Body of pancreas (tissue), 4 donors: ENCODE measurements around the gene ZNF792. TPM values are rescaled to one million over a fixed set of nuclear protein-coding genes. Genes with fewer than 3 reads are reported as not detected.

Source experiments
- ATAC-seq: fragments of 150-250 bp; one replicate; pipeline ENCODE4 v1.9.1; 2016
- DNase-seq, 4 donors: peaks; one replicate each; pipeline ENCODE4 v3.0.0-alpha.2; 2019
- H3K27ac ChIP-seq, 4 donors: fragments of 200-600 bp; sonication (generic); 1 replicate in 3 of 4; 2 replicates in 1 of 4; pipeline versions ENCODE4 v1.5.1 to v1.6.1; 2016 to 2019; ENCODE audit warnings: mild to moderate bottlenecking in 1 of 4, mixed read lengths in 1 of 4, moderate library complexity in 1 of 4
- H3K27me3 ChIP-seq, 2 donors: fragments of 200-600 bp; sonication (generic); one replicate each; pipeline ENCODE4 v1.6.0; 2016; ENCODE audit warnings: mild to moderate bottlenecking in 1 of 2
- H3K36me3 ChIP-seq, 2 donors: fragments of 200-600 bp; sonication (generic); replicated peaks in 1 of 2; 2 replicates each; pipeline ENCODE4 v1.5.1; 2016; ENCODE audit warnings: low read depth in 2 of 2; ENCODE audit not compliant: insufficient read depth in 1 of 2
- H3K4me1 ChIP-seq: fragments of 200-600 bp; sonication (generic); one replicate; pipeline ENCODE4 v1.6.0; 2016
- H3K4me3 ChIP-seq, 2 donors: fragments of 200-600 bp; sonication (generic); 1 replicate in 1 of 2; 2 replicates in 1 of 2; pipeline ENCODE4 v1.5.1; 2016 to 2019
- H3K9me3 ChIP-seq, 3 donors: fragments of 200-600 bp; sonication (generic); 1 replicate in 2 of 3; 2 replicates in 1 of 3; pipeline ENCODE4 v1.5.1; 2016
- CTCF ChIP-seq, 7 experiments: fragments of 450-650 bp in 4 of 7; fragments of 200-600 bp in 3 of 7; sonication (generic) in 3 of 7; IDR thresholded peaks; one replicate each; pipeline ENCODE4 v1.5.1; 2016 to 2019; ENCODE audit warnings: antibody characterized with exemption in 7 of 7
- POLR2A ChIP-seq, 3 donors: fragments of 450-650 bp; IDR thresholded peaks; one replicate each; pipeline ENCODE4 v1.6.1; 2016; ENCODE audit warnings: antibody characterized with exemption in 3 of 3, mild to moderate bottlenecking in 2 of 3
- WGBS, 2 donors: methylation state at CpG; one replicate each; pipeline ENCODE4 v1.1.5; 2017; 5-methylcytosine and 5-hydroxymethylcytosine counted together
- intact Hi-C: fragments of 100-400 bp; cut with DNase I; formaldehyde crosslinking; loops from one replicate; pipeline ENCODE4 v1.15.1; 2023
- total RNA-seq, 2 donors: library from RNA; depleted of rRNA; stranded (reverse); fragments of >200 nt; gene quantifications; one replicate each; pipeline ENCODE4 v1.1.0, GENCODE V29; 2016

ZNF792 gene
- total RNA-seq, 2 donors from 2014 or later, result 4.0 to 7.0 TPM

DNA sequence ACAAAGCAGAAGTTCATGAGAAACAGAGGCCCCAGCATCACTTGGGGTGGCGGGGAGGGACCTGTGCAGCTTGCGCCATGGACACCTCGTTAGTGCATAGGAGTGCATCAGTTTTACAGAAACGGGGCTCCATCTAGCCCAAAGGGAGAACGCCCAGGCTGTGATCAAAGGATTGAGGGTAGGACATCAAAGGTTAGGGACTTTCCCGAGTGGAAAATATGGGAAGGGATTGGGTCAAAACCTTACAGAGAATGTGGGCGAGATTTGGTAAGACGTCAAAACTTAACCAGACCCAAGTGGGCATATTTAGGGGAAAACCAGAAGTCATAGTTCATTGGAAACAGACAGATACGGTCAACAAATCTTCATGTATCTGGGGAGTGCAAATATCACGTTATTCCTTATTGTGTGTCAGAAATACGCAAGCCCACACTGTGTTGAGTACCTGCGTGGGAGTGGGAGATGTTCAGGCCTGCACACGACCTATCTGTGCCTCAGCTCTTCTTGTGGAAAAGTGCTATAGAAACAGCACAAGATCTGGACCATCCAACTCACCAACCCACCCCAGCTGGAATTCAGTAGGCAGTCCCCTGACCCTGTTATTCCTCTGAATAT, 26.7 kb upstream of the ZNF792 start:
- Histone ChIP-seq H3K36me3 (no peaks in the 10 kb centered on the region), H3K4me3 (no peak overlapping the region), H3K27me3 (no peaks in the 10 kb centered on the region), H3K27ac (no peak overlapping the region), H3K9me3 (no peaks in the 10 kb centered on the region), H3K4me1 (peaks cover 30% of the 10 kb centered on the region)
- TF ChIP-seq POLR2A (IDR thresholded peaks at IDR 0.05), result no peak
- no peak for TF ChIP-seq CTCF (IDR thresholded peaks at IDR 0.05)
- intact Hi-C loops, result no loop called here
- 79 to 80% methylated on average over 13 of the region's 13 CpGs for WGBS, 2 donors
- no peak for ATAC-seq
- DNase-seq, result no peak

DNA sequence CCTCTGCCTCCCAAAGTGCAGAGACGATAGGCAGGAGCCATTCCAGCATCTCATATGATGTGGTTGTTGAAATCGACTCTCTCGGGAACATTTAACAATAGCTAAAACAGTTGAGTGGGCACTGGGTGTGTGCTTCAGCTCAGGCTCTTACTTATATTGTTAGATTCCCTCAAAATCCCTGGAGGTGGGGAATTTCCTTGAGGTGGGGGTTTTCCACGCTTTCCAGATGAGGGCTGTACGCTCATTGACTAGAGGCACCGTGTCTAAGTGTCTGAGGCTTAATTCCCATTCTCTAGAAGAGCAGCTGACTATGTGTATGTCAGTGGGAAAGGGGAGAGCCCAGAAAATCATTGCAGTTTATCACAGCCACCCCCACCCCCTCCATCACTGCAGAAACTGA, 25.3 kb upstream of the ZNF792 start:
- DNase-seq (no peak), ATAC-seq (no peak)
- Histone ChIP-seq H3K27ac (no peak overlapping the region), H3K36me3 (no peaks in the 10 kb centered on the region), H3K4me3 (no peak overlapping the region), H3K4me1 (peaks cover 17% of the 10 kb centered on the region), H3K27me3 (no peaks in the 10 kb centered on the region), H3K9me3 (no peaks in the 10 kb centered on the region)
- intact Hi-C loops, result no loop called here
- WGBS, 2 donors, result 91 to 97% methylated on average over 4 to 6 of the region's 6 CpGs
- no peak for TF ChIP-seq CTCF (IDR thresholded peaks at IDR 0.05)
- no peak for TF ChIP-seq POLR2A (IDR thresholded peaks at IDR 0.05)

- Histone ChIP-seq H3K4me1 (peaks cover 12% of the 10 kb centered on the region), H3K27me3 (no peaks in the 10 kb centered on the region), H3K36me3 (no peaks in the 10 kb centered on the region), H3K4me3 (no peak overlapping the region), H3K9me3 (no peaks in the 10 kb centered on the region), H3K27ac (no peak overlapping the region)
- TF ChIP-seq CTCF (IDR thresholded peaks at IDR 0.05), result no peak
- TF ChIP-seq POLR2A (IDR thresholded peaks at IDR 0.05), result no peak
- no peak for ATAC-seq
- no peak for DNase-seq
- intact Hi-C loops, result no loop called here
- WGBS, 2 donors, result 87 to 100% methylated on average over 1 of the region's 1 CpG
These were observed 24.1 kb upstream of the ZNF792 start for GRCh38 chr19:34988119-34988518.

DNA sequence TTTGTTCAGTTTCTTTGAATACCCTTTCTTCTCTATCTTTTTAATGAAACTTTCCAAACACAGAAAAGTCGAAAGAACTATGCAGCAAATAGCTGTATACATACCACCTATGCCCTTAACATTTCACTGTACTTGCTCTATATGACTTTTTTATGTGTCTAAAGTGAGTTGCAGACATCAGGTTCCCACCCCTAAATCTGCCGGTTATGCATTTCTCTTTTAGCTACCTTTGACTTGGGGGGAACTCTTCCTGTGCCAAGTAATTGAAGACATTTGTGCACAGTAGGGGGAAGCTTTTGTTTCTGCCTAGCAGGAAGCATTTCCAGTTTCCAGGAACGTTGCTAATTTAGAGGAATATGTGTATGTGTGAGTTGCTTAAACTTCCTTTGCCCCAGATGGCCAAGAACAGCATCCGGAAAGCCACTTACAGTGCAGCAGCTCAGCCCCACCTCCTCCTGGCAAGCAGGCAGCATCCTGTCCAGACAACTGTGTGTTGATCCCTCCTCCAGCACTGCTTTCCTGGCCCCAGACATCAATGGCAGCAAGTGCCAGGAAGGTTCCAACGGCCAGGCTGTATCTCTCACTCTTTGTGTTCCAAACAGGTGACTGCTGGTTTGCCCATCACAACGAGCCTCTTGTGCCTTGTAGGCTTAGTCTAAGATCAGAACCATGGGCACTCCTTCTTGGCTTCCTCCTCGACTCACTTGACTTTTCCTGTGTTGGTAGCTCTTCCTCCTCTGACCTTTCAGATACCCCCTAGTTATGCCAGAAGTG, 21.4 kb upstream of the ZNF792 start:
- intact Hi-C loops, result no loop called here
- DNase-seq (peak; percentile 52 to 85 (median 72)), ATAC-seq (peak; percentile 70)
- H3K4me3 ChIP-seq, result no peak overlapping the region
- H3K9me3 ChIP-seq, result no peaks in the 10 kb centered on the region
- TF ChIP-seq CTCF (IDR thresholded peaks at IDR 0.05) (no peak), POLR2A (IDR thresholded peaks at IDR 0.05) (no peak)
- peak overlapping the region in 2 of 4 donors; percentile 7 to 9 for H3K27ac ChIP-seq
- no peaks in the 10 kb centered on the region for H3K27me3 ChIP-seq
- peaks cover 12% of the 10 kb centered on the region for H3K4me1 ChIP-seq
- H3K36me3 ChIP-seq, result no peaks in the 10 kb centered on the region
- 22 to 24% methylated on average over 7 of the region's 7 CpGs for WGBS, 2 donors
